ENCODE measurements around the gene ITGA6. TPM values are rescaled to one million over a fixed set of nuclear protein-coding genes. Genes with fewer than 3 reads are reported as not detected.
A peak's percentile ranks its signal among the peaks of the same experiment; 100 is the strongest.

The ITGA6 gene
- 1 to 10 TPM; 4.2 to 7.0 (median 5.8) TPM for total RNA-seq

- Mint-ChIP-seq H3K36me3 (ENCODE audit: insufficient read depth) (no peaks in the 10 kb centered on the region), H3K4me1 (ENCODE audit: low read depth) (peaks cover 70% of the 10 kb centered on the region), H3K9me3 (no peaks in the 10 kb centered on the region), H3K4me3 (peak within 1 kb of the TSS; percentile 85), H3K27me3 (ENCODE audit: low read depth) (no peaks in the 10 kb centered on the region)
- ATAC-seq: peak; percentile 75 to 79
- DNase-seq: peak; percentile 74
Measured at GRCh38 chr2:172427256-172427989, at the start of gene ITGA6. ITGA6 (plus strand) TSS chr2:172427586.

GRCh38 chr2:172380436-172381274 lies 46.7 kb upstream of the ITGA6 start:
- H3K4me1 Mint-ChIP-seq (ENCODE audit: low read depth): no peaks in the 10 kb centered on the region
- H3K4me3 Mint-ChIP-seq: no peak overlapping the region
- no peak for ATAC-seq
- peaks cover 7% of the 10 kb centered on the region for H3K27me3 Mint-ChIP-seq (ENCODE audit: low read depth)
- H3K9me3 Mint-ChIP-seq: peaks cover 5% of the 10 kb centered on the region
- DNase-seq: no peak
- H3K36me3 Mint-ChIP-seq (ENCODE audit: insufficient read depth): peaks cover 2% of the 10 kb centered on the region

GRCh38 chr2:172381275-172382027 lies 45.9 kb upstream of the ITGA6 start:
- DNase-seq: no peak
- peaks cover 5% of the 10 kb centered on the region for H3K27me3 Mint-ChIP-seq (ENCODE audit: low read depth)

GRCh38 chr2:172387361-172387760 lies 40.0 kb upstream of the ITGA6 start:
- no peaks in the 10 kb centered on the region for H3K4me1 Mint-ChIP-seq (ENCODE audit: low read depth)
- peaks cover 2% of the 10 kb centered on the region for H3K27me3 Mint-ChIP-seq (ENCODE audit: low read depth)
- ATAC-seq (no peak), DNase-seq (no peak)
- no peaks in the 10 kb centered on the region for H3K36me3 Mint-ChIP-seq (ENCODE audit: insufficient read depth)
- H3K4me3 Mint-ChIP-seq: no peak overlapping the region
- no peaks in the 10 kb centered on the region for H3K9me3 Mint-ChIP-seq

More at GRCh38 chr2:172381275-172382027, 45.9 kb upstream of the ITGA6 start:
- no peaks in the 10 kb centered on the region for H3K4me1 Mint-ChIP-seq (ENCODE audit: low read depth)
- H3K4me3 Mint-ChIP-seq: no peak overlapping the region
- no peak for ATAC-seq
- H3K36me3 Mint-ChIP-seq (ENCODE audit: insufficient read depth): peaks cover 2% of the 10 kb centered on the region
- H3K9me3 Mint-ChIP-seq: peaks cover 5% of the 10 kb centered on the region

GRCh38 chr2:172389685-172390339 lies 37.6 kb upstream of the ITGA6 start:
- no peak overlapping the region for H3K4me3 Mint-ChIP-seq
- no peaks in the 10 kb centered on the region for H3K4me1 Mint-ChIP-seq (ENCODE audit: low read depth)
- H3K9me3 Mint-ChIP-seq: no peaks in the 10 kb centered on the region
- no peaks in the 10 kb centered on the region for H3K36me3 Mint-ChIP-seq (ENCODE audit: insufficient read depth)
- H3K27me3 Mint-ChIP-seq (ENCODE audit: low read depth): peaks cover 2% of the 10 kb centered on the region
- no peak for ATAC-seq
- no peak for DNase-seq

- Mint-ChIP-seq H3K36me3 (ENCODE audit: insufficient read depth) (no peaks in the 10 kb centered on the region), H3K4me1 (ENCODE audit: low read depth) (no peaks in the 10 kb centered on the region), H3K27me3 (ENCODE audit: low read depth) (no peaks in the 10 kb centered on the region), H3K9me3 (no peaks in the 10 kb centered on the region), H3K4me3 (no peak overlapping the region)
- DNase-seq (no peak), ATAC-seq (no peak)
Measured at GRCh38 chr2:172394002-172394401, 33.4 kb upstream of the ITGA6 start.

- Mint-ChIP-seq H3K27me3 (ENCODE audit: low read depth) (no peaks in the 10 kb centered on the region), H3K4me3 (no peak overlapping the region), H3K36me3 (ENCODE audit: insufficient read depth) (no peaks in the 10 kb centered on the region), H3K4me1 (ENCODE audit: low read depth) (no peaks in the 10 kb centered on the region), H3K9me3 (no peaks in the 10 kb centered on the region)
- no peak for DNase-seq
- ATAC-seq: no peak
Measured at GRCh38 chr2:172395503-172395902, 31.9 kb upstream of the ITGA6 start.

- H3K9me3 Mint-ChIP-seq: no peaks in the 10 kb centered on the region
- H3K4me1 Mint-ChIP-seq (ENCODE audit: low read depth): no peaks in the 10 kb centered on the region
- no peaks in the 10 kb centered on the region for H3K27me3 Mint-ChIP-seq (ENCODE audit: low read depth)
- H3K4me3 Mint-ChIP-seq: no peak overlapping the region
- no peaks in the 10 kb centered on the region for H3K36me3 Mint-ChIP-seq (ENCODE audit: insufficient read depth)
- no peak for DNase-seq
- ATAC-seq: no peak
Measured at GRCh38 chr2:172397148-172397834, 30.1 kb upstream of the ITGA6 start.

- Mint-ChIP-seq H3K36me3 (ENCODE audit: insufficient read depth) (no peaks in the 10 kb centered on the region), H3K9me3 (no peaks in the 10 kb centered on the region), H3K4me1 (ENCODE audit: low read depth) (no peaks in the 10 kb centered on the region), H3K4me3 (no peak overlapping the region), H3K27me3 (ENCODE audit: low read depth) (no peaks in the 10 kb centered on the region)
- ATAC-seq: no peak
- no peak for DNase-seq
Measured at GRCh38 chr2:172398440-172398839, 28.9 kb upstream of the ITGA6 start.

- H3K4me3 Mint-ChIP-seq: no peak overlapping the region
- DNase-seq: no peak
- no peaks in the 10 kb centered on the region for H3K9me3 Mint-ChIP-seq
- H3K4me1 Mint-ChIP-seq (ENCODE audit: low read depth): no peaks in the 10 kb centered on the region
- no peak for ATAC-seq
- no peaks in the 10 kb centered on the region for H3K27me3 Mint-ChIP-seq (ENCODE audit: low read depth)
- H3K36me3 Mint-ChIP-seq (ENCODE audit: insufficient read depth): no peaks in the 10 kb centered on the region
Measured at GRCh38 chr2:172399765-172400164, 27.6 kb upstream of the ITGA6 start.

GRCh38 chr2:172402198-172402597 lies 25.2 kb upstream of the ITGA6 start:
- H3K9me3 Mint-ChIP-seq: no peaks in the 10 kb centered on the region
- H3K4me1 Mint-ChIP-seq (ENCODE audit: low read depth): no peaks in the 10 kb centered on the region
- no peaks in the 10 kb centered on the region for H3K36me3 Mint-ChIP-seq (ENCODE audit: insufficient read depth)
- no peaks in the 10 kb centered on the region for H3K27me3 Mint-ChIP-seq (ENCODE audit: low read depth)
- DNase-seq (no peak), ATAC-seq (no peak)
- no peak overlapping the region for H3K4me3 Mint-ChIP-seq

GRCh38 chr2:172403402-172403801 lies 24.0 kb upstream of the ITGA6 start:
- no peak overlapping the region for H3K4me3 Mint-ChIP-seq
- no peaks in the 10 kb centered on the region for H3K4me1 Mint-ChIP-seq (ENCODE audit: low read depth)
- H3K9me3 Mint-ChIP-seq: no peaks in the 10 kb centered on the region
- H3K27me3 Mint-ChIP-seq (ENCODE audit: low read depth): no peaks in the 10 kb centered on the region
- DNase-seq: no peak
- no peak for ATAC-seq
- no peaks in the 10 kb centered on the region for H3K36me3 Mint-ChIP-seq (ENCODE audit: insufficient read depth)

GRCh38 chr2:172403881-172404468 lies 23.4 kb upstream of the ITGA6 start:
- H3K4me3 Mint-ChIP-seq: no peak overlapping the region
- ATAC-seq: no peak
- no peaks in the 10 kb centered on the region for H3K27me3 Mint-ChIP-seq (ENCODE audit: low read depth)
- no peaks in the 10 kb centered on the region for H3K36me3 Mint-ChIP-seq (ENCODE audit: insufficient read depth)
- no peaks in the 10 kb centered on the region for H3K9me3 Mint-ChIP-seq
- DNase-seq: no peak
- H3K4me1 Mint-ChIP-seq (ENCODE audit: low read depth): no peaks in the 10 kb centered on the region
